ENCODE measurements around the gene SNPH.

SNPH gene

DNA sequence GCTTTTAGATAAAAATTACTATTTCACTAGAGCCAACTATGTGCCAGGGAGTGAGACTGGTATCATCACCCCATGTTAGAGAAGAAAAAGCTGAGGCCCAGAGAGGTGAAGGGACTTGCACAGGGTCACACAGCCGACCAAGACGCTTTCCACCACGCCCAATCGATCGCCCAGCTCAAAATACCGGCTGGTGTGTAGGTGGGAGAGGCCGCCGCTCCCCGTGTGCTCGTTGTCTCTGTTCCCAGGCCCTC is 253 bp upstream of the SNPH start:
- no peak for DNase-seq (ENCODE audit: low read depth in 1 of 2, low spot score in 1 of 2)
- Histone ChIP-seq H3K27ac (replicated peaks) (no peak overlapping the region), H3K27me3 (ENCODE audit: insufficient read depth, poor library complexity, severe bottlenecking) (peaks cover 23% of the 10 kb centered on the region), H3K4me3 (replicated peaks; ENCODE audit: insufficient read depth, low read length) (no peak overlapping the region)
- no peak for TF ChIP-seq SPI1 (IDR thresholded peaks at IDR 0.05; ENCODE audit: borderline replicate concordance, low read depth)
- TF ChIP-seq, protein P1, sequence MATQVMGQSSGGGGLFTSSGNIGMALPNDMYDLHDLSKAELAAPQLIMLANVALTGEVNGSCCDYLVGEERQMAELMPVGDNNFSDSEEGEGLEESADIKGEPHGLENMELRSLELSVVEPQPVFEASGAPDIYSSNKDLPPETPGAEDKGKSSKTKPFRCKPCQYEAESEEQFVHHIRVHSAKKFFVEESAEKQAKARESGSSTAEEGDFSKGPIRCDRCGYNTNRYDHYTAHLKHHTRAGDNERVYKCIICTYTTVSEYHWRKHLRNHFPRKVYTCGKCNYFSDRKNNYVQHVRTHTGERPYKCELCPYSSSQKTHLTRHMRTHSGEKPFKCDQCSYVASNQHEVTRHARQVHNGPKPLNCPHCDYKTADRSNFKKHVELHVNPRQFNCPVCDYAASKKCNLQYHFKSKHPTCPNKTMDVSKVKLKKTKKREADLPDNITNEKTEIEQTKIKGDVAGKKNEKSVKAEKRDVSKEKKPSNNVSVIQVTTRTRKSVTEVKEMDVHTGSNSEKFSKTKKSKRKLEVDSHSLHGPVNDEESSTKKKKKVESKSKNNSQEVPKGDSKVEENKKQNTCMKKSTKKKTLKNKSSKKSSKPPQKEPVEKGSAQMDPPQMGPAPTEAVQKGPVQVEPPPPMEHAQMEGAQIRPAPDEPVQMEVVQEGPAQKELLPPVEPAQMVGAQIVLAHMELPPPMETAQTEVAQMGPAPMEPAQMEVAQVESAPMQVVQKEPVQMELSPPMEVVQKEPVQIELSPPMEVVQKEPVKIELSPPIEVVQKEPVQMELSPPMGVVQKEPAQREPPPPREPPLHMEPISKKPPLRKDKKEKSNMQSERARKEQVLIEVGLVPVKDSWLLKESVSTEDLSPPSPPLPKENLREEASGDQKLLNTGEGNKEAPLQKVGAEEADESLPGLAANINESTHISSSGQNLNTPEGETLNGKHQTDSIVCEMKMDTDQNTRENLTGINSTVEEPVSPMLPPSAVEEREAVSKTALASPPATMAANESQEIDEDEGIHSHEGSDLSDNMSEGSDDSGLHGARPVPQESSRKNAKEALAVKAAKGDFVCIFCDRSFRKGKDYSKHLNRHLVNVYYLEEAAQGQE (IDR thresholded peaks at IDR 0.05; ENCODE audit: insufficient replicate concordance, low read depth): no peak

DNA sequence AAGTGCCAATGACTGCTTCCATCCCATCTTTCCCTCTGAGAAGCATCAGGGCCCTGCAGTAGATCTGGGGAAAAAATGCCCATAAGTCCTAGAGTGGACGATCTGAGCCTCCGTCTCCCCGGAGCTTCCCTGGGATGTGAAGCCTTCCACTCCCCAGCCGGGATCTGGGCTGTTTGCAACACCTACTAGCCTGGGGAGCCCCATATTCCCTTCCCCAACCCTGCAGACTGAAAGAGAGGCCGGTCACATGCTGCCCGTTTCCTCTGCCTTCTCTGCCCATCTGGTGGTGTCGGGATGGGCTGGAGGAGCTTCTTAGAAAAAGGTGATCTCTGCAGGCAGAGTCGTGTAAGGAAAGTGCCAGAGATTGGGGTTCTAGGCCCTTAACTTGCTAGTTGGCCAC is 1.1 kb downstream of the SNPH start:
- peaks cover 23% of the 10 kb centered on the region for H3K27me3 ChIP-seq (ENCODE audit: insufficient read depth, poor library complexity, severe bottlenecking)
- no peak overlapping the region for H3K27ac ChIP-seq (replicated peaks)
- no peak overlapping the region for H3K4me3 ChIP-seq (replicated peaks; ENCODE audit: insufficient read depth, low read length)
- TF ChIP-seq, protein P1 (IDR thresholded peaks at IDR 0.05; ENCODE audit: insufficient replicate concordance, low read depth): no peak
- TF ChIP-seq GABPA (IDR thresholded peaks at IDR 0.05; ENCODE audit: low read depth): no peak
- TF ChIP-seq SPI1 (IDR thresholded peaks at IDR 0.05; ENCODE audit: borderline replicate concordance, low read depth): no peak
- TF ChIP-seq, protein P2, sequence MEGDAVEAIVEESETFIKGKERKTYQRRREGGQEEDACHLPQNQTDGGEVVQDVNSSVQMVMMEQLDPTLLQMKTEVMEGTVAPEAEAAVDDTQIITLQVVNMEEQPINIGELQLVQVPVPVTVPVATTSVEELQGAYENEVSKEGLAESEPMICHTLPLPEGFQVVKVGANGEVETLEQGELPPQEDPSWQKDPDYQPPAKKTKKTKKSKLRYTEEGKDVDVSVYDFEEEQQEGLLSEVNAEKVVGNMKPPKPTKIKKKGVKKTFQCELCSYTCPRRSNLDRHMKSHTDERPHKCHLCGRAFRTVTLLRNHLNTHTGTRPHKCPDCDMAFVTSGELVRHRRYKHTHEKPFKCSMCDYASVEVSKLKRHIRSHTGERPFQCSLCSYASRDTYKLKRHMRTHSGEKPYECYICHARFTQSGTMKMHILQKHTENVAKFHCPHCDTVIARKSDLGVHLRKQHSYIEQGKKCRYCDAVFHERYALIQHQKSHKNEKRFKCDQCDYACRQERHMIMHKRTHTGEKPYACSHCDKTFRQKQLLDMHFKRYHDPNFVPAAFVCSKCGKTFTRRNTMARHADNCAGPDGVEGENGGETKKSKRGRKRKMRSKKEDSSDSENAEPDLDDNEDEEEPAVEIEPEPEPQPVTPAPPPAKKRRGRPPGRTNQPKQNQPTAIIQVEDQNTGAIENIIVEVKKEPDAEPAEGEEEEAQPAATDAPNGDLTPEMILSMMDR (IDR thresholded peaks at IDR 0.05; ENCODE audit: insufficient read depth, low read length): no peak
- no peak for TF ChIP-seq POLR2AphosphoS5 (IDR thresholded peaks at IDR 0.05; ENCODE audit: low read depth)
- DNase-seq (ENCODE audit: low read depth in 1 of 2, low spot score in 1 of 2): no peak

DNA sequence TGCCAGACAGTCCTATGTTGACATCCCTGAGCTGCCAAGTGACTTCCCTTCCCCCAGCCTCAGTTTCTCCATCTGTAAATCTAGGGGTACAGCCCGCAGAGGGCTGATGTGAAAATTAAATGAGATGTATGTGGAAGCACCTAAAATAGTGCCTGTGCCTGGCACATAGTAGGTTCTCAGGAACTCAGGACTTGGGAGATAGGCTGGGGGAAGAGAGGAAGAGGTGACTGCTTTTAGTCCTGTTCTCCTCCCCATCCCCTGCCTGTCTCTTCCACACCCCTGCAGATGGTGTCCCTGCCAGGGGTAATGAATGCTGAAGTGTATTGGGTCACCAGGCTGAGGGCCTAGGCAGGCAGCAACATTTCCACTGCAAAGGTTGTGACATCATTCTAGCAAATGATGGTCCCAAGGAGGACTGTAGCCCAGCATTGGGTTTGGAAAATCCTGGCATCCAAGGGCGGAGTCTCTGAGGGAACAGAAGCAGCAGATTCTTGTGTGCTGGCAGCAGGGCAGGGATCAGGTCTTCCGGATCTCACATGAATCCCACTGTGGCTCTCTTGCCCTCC is 1.8 kb downstream of the SNPH start:
- H3K27me3 ChIP-seq (ENCODE audit: insufficient read depth, poor library complexity, severe bottlenecking): peaks cover 23% of the 10 kb centered on the region
- H3K27ac ChIP-seq (replicated peaks): no peak overlapping the region
- DNase-seq (ENCODE audit: low read depth in 1 of 2, low spot score in 1 of 2): no peak
- TF ChIP-seq SPI1 (IDR thresholded peaks at IDR 0.05; ENCODE audit: borderline replicate concordance, low read depth) (no peak), POLR2AphosphoS5 (IDR thresholded peaks at IDR 0.05; ENCODE audit: low read depth) (no peak), GABPA (IDR thresholded peaks at IDR 0.05; ENCODE audit: low read depth) (no peak)
- TF ChIP-seq, protein P2 (IDR thresholded peaks at IDR 0.05; ENCODE audit: insufficient read depth, low read length): no peak
- TF ChIP-seq, protein P1 (IDR thresholded peaks at IDR 0.05; ENCODE audit: insufficient replicate concordance, low read depth): no peak
- H3K4me3 ChIP-seq (replicated peaks; ENCODE audit: insufficient read depth, low read length): no peak overlapping the region

DNA sequence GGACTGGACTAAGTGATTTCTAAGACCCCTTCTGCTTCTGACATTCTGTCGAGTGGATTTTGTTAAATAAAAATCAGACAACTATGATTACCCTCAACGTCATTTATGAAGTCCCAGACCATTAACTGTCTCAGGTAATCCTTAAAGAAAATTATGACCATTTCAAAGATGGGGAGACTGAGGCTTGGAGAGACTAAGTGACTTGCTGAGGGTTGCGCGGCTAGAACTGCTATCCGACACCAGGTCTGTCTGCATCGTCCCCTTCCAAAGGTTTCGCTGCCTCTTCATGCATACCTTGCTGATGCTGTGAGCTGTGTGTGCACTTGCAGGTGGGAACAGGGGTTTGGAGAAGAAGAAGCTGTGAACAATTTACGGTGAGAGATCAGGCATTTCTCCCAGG is 3.1 kb downstream of the SNPH start:
- Histone ChIP-seq H3K27ac (replicated peaks) (no peak overlapping the region), H3K27me3 (ENCODE audit: insufficient read depth, poor library complexity, severe bottlenecking) (peaks cover 23% of the 10 kb centered on the region)

More for the DNA sequence above, 3.1 kb downstream of the SNPH start:
- TF ChIP-seq, protein P2 (IDR thresholded peaks at IDR 0.05; ENCODE audit: insufficient read depth, low read length): no peak
- TF ChIP-seq POLR2AphosphoS5 (IDR thresholded peaks at IDR 0.05; ENCODE audit: low read depth) (no peak), GABPA (IDR thresholded peaks at IDR 0.05; ENCODE audit: low read depth) (no peak), SPI1 (IDR thresholded peaks at IDR 0.05; ENCODE audit: borderline replicate concordance, low read depth) (no peak)
- TF ChIP-seq, protein P1 (IDR thresholded peaks at IDR 0.05; ENCODE audit: insufficient replicate concordance, low read depth): no peak
- DNase-seq (ENCODE audit: low read depth in 1 of 2, low spot score in 1 of 2): no peak
- no peak overlapping the region for H3K4me3 ChIP-seq (replicated peaks; ENCODE audit: insufficient read depth, low read length)

Data from HL-60 (cell line).